Heart right ventricle (tissue), 16 donors: Measurements from ENCODE around the gene GOLM1. TPM values are rescaled to one million over a fixed set of nuclear protein-coding genes. Genes with fewer than 3 reads are reported as not detected.

Experiments
- ATAC-seq, 8 donors: fragments of 200-7000 bp; cut with Tn5 transposase; one replicate each; pipeline ENCODE4 v1.9.1; 2020; ENCODE audit warnings: mild to moderate bottlenecking in 8 of 8, moderate library complexity in 8 of 8, moderate number of reproducible peaks in 1 of 8
- DNase-seq, 2 donors: peaks; one replicate each; pipeline ENCODE4 v3.0.0-alpha.2; 2020
- H3K27ac ChIP-seq, 10 donors: fragments of 200-600 bp; sonication (generic) in 2 of 10; one replicate each; pipeline versions ENCODE4 v1.5.0 to v1.8.0; 2020 to 2022; ENCODE audit warnings: mild to moderate bottlenecking in 3 of 10
- H3K27me3 ChIP-seq, 7 donors: fragments of 200-600 bp; one replicate each; pipeline ENCODE4 v1.8.0; 2021 to 2022; ENCODE audit warnings: mild to moderate bottlenecking in 2 of 7
- H3K36me3 ChIP-seq, 9 donors: fragments of 200-600 bp; sonication (generic) in 1 of 9; one replicate each; pipeline versions ENCODE4 v1.5.0 to v1.8.0; 2020 to 2022; ENCODE audit warnings: mild to moderate bottlenecking in 2 of 9
- H3K4me1 ChIP-seq, 9 donors: fragments of 200-600 bp; sonication (generic) in 1 of 9; one replicate each; pipeline versions ENCODE4 v1.5.0 to v1.8.0; 2020 to 2022; ENCODE audit warnings: mild to moderate bottlenecking in 4 of 9
- H3K4me3 ChIP-seq, 10 donors: fragments of 200-600 bp; sonication (generic) in 2 of 10; one replicate each; pipeline versions ENCODE4 v1.5.0 to v1.8.0; 2020 to 2022; ENCODE audit warnings: mild to moderate bottlenecking in 7 of 10, moderate library complexity in 2 of 10
- H3K9me3 ChIP-seq, 11 donors: fragments of 200-600 bp in 10 of 11; sonication (generic) in 2 of 11; one replicate each; pipeline versions ENCODE4 v1.5.0 to v1.8.0; 2013 to 2022; ENCODE audit warnings: mild to moderate bottlenecking in 2 of 11, control low read depth in 1 of 11, moderate library complexity in 1 of 11
- WGBS, 2 donors: extraction: QIAGEN DNeasy Blood & Tissue Kit; methylation state at CpG; one replicate each; pipeline ENCODE4 v1.1.7; 2013; ENCODE audit warnings: inconsistent platforms in 1 of 2; 5-methylcytosine and 5-hydroxymethylcytosine counted together
- intact Hi-C, 10 donors: fragments of 100-400 bp; cut with DNase I; formaldehyde crosslinking; loops; one replicate each; pipeline versions ENCODE4 v1.11.1 to v1.14.2; 2022
- polyA plus RNA-seq, 2 donors: library from polyadenylated mRNA; stranded (reverse); fragments of 200-250 nt; gene quantifications; one replicate each; pipeline ENCODE4 v1.2.3, GENCODE V29; 2013
- total RNA-seq, 10 donors: library from RNA; stranded (reverse); fragmentation: NEBNext Ultra II Directional in 3 of 10; extraction: Animal tissue kit (Norgen Biotek cat#: 25700) in 3 of 10; gene quantifications; one replicate each; pipeline versions ENCODE4 v1.2.1 to v1.2.4, GENCODE V29; 2021 to 2023
- TF ChIP-seq, protein P1 (sequence below), 9 donors: fragments of 200-600 bp; sonication (generic) in 2 of 9; IDR thresholded peaks; one replicate each; pipeline versions ENCODE4 v1.5.0 to v1.8.0; 2021 to 2022; ENCODE audit warnings: antibody characterized with exemption in 9 of 9, mild to moderate bottlenecking in 5 of 9, moderate library complexity in 1 of 9
- donor health status: Arrhythmogenic right ventricular cardiomyopathy.
- donor health status: ischemic (EF 13 %, LVEDD 7.1; RV severe dilation, severe dysfunction).
- donor health status: healthy with polysubstance abuse.
- donor health status: DM: no; HTN: yes; CAD: no.
- donor health status: DM: no; HTN: no; CAD: no.
- donor health status: ischemic (EF 25% LVEDD 6.9; RV normal size, moderate dysfunction).
- donor health status: ischemic (EF 25% LVEDD 5.7; RV mildly dilated, moderate dysfunction).
- donor health status: healthy.
- donor health status: DM: yes; HTN: yes; CAD: no.
- donor health status: Ischemic cardiomyopathy.
- donor health status: ischemic (EF 35%, LVEDD 5.7; RV mildly dilated, moderate dysfunction).
- donor health status: nonischemic (EF 11% LVEDD 7.7; RV severe dilation, severe dysfunction).
- donor health status: DM: yes; HTN: yes; CAD: no.
- donor health status: PGD.
- donor health status: ischemic (EF 29% LVEDD 5.4; RV normal size, mild dysfunction).
- donor health status: nonischemic (EF 23%, LVEDD 6.1; RV moderate dilation, normal function).

Gene GOLM1
- total and polyA plus RNA-seq, 12 donors: 2.3 to 15.0 (median 4.1) TPM

DNA sequence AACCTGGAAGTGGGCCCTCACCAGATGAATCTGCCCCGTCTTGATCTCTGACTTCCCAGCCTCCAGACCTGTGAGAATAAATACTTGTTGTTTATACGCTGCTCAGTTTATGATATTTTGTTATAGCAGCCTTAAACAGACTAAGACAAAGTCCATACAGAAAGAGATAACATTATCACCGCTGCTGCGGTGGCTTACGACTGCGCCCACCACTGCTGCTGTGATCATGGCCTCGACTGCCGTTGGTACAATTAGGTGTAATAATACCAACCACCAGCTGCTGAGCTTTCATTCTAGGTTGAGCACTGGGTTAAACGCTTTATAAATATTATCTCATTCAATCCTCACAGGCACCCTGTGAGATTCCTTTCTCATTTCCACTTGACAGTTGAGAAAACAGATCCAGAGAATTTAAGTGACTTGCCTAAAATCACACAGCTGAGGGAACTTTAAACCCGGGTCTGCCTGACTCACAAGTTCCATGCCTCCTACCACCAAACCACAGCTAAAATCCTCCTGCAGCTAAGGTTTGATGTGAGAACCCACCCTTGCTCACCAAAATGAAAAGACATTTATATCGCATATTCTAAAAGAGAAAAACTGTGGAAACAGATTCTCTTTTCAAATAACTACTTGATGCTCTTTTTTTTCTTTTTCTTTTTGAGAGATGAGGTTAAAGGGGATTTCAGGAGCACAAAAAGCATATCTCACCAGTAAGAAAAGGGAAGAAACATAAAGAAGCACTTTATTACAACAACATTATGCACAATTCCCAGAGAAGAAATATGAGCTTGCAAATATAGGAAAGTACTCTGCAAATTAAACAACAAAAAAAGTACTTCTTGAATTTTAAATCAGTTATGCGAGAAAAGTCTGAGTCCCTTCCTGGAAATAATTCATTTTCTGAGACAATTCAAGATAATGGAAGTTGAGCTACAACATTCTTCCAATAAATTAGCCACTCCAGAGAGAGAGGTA, 23.9 kb downstream of the GOLM1 start:
- no peak overlapping the region for H3K27ac ChIP-seq
- H3K27me3 ChIP-seq: no peaks in the 10 kb centered on the region
- intact Hi-C loops: no loop called here
- 94 to 95% methylated on average over 12 of the region's 12 CpGs for WGBS, 2 donors
- ATAC-seq: no peak
- H3K4me1 ChIP-seq: no peaks in the 10 kb centered on the region
- DNase-seq: no peak
- H3K9me3 ChIP-seq: no peaks in the 10 kb centered on the region
- H3K36me3 ChIP-seq: peaks cover 0 to 4% (median 0%) of the 10 kb centered on the region in 9 donors
- H3K4me3 ChIP-seq: no peak overlapping the region
- TF ChIP-seq, protein P1, sequence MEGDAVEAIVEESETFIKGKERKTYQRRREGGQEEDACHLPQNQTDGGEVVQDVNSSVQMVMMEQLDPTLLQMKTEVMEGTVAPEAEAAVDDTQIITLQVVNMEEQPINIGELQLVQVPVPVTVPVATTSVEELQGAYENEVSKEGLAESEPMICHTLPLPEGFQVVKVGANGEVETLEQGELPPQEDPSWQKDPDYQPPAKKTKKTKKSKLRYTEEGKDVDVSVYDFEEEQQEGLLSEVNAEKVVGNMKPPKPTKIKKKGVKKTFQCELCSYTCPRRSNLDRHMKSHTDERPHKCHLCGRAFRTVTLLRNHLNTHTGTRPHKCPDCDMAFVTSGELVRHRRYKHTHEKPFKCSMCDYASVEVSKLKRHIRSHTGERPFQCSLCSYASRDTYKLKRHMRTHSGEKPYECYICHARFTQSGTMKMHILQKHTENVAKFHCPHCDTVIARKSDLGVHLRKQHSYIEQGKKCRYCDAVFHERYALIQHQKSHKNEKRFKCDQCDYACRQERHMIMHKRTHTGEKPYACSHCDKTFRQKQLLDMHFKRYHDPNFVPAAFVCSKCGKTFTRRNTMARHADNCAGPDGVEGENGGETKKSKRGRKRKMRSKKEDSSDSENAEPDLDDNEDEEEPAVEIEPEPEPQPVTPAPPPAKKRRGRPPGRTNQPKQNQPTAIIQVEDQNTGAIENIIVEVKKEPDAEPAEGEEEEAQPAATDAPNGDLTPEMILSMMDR (IDR thresholded peaks at IDR 0.05): no peak

DNA sequence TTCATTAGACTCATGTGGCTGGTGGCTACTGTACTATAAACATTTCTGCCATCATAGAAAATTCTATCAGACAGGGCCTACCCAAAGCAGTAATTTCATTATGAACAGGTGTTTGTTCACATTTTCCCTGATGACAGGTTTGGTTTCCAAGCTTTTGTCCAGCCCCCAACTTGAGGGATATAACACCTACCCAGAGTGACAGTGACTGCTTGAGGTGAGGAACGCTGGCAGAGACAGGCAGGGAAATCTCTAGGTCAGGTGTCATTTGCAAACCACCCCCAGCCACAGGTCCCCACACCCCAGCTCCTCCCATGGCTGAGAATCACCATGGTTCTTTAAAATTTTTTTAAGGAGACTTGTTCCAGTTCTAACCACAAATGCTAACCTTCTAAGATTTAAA, 25.5 kb downstream of the GOLM1 start:
- no peaks in the 10 kb centered on the region for H3K9me3 ChIP-seq
- no peaks in the 10 kb centered on the region for H3K27me3 ChIP-seq
- ATAC-seq (no peak), DNase-seq (no peak)
- intact Hi-C loops: no loop called here
- H3K4me3 ChIP-seq: no peak overlapping the region
- H3K36me3 ChIP-seq: peaks cover 0 to 2% (median 0%) of the 10 kb centered on the region in 9 donors
- WGBS, 2 donors: 64 to 88% methylated on average over 1 of the region's 1 CpG
- no peak overlapping the region for H3K27ac ChIP-seq
- TF ChIP-seq, protein P1 (IDR thresholded peaks at IDR 0.05): no peak
- H3K4me1 ChIP-seq: no peaks in the 10 kb centered on the region

DNA sequence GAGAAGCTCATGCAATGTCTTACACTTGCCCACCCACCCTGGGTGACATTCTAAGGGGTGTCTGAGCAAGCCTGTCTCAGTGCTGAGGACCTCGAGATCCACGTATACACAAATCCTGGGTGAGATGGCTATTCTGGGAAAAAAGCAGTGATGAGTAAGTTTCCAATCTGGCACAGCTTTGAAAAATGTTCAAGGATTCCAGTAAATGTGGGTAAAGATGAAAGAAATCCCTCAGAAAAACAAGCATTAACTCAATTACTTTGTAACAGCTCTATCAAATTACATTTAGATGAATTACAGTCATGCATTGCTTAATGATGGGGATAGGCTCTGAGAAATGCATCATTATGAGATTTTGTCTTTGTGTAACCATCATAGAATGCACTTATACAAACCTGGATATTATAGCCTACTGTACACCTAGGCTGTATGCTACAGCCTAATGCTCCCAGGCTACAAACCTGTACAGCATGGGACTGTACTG, 26.9 kb downstream of the GOLM1 start:
- intact Hi-C loops: no loop called here
- no peak for DNase-seq
- no peak overlapping the region for H3K27ac ChIP-seq
- no peaks in the 10 kb centered on the region for H3K9me3 ChIP-seq
- H3K36me3 ChIP-seq: no peaks in the 10 kb centered on the region
- no peak for ATAC-seq
- H3K27me3 ChIP-seq: no peaks in the 10 kb centered on the region
- TF ChIP-seq, protein P1 (IDR thresholded peaks at IDR 0.05): no peak
- H3K4me3 ChIP-seq: no peak overlapping the region
- H3K4me1 ChIP-seq: no peaks in the 10 kb centered on the region
- 89 to 93% methylated on average over 2 of the region's 2 CpGs for WGBS, 2 donors

DNA sequence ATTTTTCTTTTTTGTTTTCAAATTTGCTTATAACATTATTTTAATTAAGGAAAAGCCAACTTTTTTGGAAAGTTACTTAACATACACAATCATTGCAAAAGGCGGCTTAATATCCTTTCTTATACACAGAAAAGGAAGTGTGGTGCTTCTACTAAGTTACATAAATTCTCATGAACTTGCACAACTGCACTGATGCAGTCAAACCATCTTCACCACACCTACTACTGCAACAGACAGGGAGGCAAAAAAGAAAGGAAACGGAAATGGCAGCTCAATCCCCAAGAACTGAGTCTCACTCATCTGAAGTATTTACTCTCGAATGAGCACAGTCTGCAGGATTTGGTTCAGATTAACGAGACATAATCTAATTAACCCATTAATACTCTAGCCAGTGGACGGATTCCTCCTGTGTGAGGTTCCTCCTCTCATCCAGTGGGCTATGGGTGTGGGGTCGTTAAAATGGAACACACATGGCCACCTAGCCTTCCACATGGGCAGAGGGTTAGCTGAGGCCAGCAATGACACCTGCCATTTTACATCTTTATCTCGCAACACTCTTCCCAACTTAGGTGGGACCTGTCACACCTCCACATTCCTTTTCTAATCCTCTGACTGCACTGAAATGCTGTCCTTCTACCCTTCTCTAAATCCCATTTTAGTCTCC, 30.0 kb downstream of the GOLM1 start:
- TF ChIP-seq, protein P1 (IDR thresholded peaks at IDR 0.05): no peak
- 79 to 82% methylated on average over 7 of the region's 7 CpGs for WGBS, 2 donors
- H3K27me3 ChIP-seq: no peaks in the 10 kb centered on the region
- no peak for DNase-seq
- no peaks in the 10 kb centered on the region for H3K9me3 ChIP-seq
- intact Hi-C loops: no loop called here
- H3K27ac ChIP-seq: no peak overlapping the region
- H3K4me1 ChIP-seq: no peaks in the 10 kb centered on the region
- no peak for ATAC-seq
- no peaks in the 10 kb centered on the region for H3K36me3 ChIP-seq
- H3K4me3 ChIP-seq: no peak overlapping the region
